ENCODE measurements around the gene ANGPTL5. TPM values are rescaled to one million over a fixed set of nuclear protein-coding genes. Genes with fewer than 3 reads are reported as not detected.

ANGPTL5 gene
- total RNA-seq, 1 experiment from 2014 or later: not detected

DNA sequence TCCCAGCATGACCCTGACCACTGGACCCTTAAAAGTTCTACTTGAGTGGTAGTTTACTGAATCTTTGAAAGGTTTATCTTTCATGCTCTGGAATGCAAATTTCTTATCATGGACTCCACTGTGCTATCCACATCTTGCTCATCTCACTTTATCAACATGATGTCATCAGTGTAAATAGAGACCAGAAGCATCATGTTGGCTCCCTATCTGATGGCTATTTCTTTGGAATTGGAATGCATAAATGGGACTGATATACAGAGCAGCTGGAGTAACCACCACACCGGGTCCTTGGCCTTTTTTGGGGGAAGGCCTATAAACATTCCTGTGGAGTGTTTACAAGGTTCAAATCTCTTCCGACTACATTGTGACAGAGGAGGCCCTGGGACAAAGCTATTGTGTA is 75.6 kb downstream of the ANGPTL5 start:
- no TSS peak for BruUV-seq (replicated peaks)
- intact Hi-C loops (cut with micrococcal nuclease; ENCODE audit: unreplicated experiment) (no loop called here), in situ Hi-C loops (cut with HindIII; ENCODE audit: low pct_unique_long_range_greater_than_20kb, low sequenced_read_pairs) (no loop called here)
- DNase-seq (ENCODE audit: low read depth, low spot score): no peak
- no peaks in the 10 kb centered on the region for H3K9me3 ChIP-seq (ENCODE audit: control insufficient read depth, insufficient read depth, low read depth, low read length)
- no peak overlapping the region for H3K27ac ChIP-seq (ENCODE audit: low read length)
- no peak overlapping the region for H3K4me3 ChIP-seq (ENCODE audit: low read depth in 2 of 2, low read length in 2 of 2)
- H3K27me3 ChIP-seq (ENCODE audit: control insufficient read depth, insufficient read depth, low read length): 0 out of 2 replicates have a peak, but pooled peaks cover 3% of the 10 kb centered on the region
- H3K36me3 ChIP-seq (ENCODE audit: control insufficient read depth, insufficient read depth, low read length): no peaks in the 10 kb centered on the region
- no peak for ATAC-seq
- ChIA-PET POLR2A (no interaction called here), CTCF (no interaction called here)
- TF ChIP-seq TCF7L2 (IDR thresholded peaks at IDR 0.05; ENCODE audit: low read depth, low read length): no peak
- TF ChIP-seq POLR2AphosphoS5 (IDR thresholded peaks at IDR 0.05; ENCODE audit: low read depth, low read length): no peak
- TF ChIP-seq, protein P1, sequence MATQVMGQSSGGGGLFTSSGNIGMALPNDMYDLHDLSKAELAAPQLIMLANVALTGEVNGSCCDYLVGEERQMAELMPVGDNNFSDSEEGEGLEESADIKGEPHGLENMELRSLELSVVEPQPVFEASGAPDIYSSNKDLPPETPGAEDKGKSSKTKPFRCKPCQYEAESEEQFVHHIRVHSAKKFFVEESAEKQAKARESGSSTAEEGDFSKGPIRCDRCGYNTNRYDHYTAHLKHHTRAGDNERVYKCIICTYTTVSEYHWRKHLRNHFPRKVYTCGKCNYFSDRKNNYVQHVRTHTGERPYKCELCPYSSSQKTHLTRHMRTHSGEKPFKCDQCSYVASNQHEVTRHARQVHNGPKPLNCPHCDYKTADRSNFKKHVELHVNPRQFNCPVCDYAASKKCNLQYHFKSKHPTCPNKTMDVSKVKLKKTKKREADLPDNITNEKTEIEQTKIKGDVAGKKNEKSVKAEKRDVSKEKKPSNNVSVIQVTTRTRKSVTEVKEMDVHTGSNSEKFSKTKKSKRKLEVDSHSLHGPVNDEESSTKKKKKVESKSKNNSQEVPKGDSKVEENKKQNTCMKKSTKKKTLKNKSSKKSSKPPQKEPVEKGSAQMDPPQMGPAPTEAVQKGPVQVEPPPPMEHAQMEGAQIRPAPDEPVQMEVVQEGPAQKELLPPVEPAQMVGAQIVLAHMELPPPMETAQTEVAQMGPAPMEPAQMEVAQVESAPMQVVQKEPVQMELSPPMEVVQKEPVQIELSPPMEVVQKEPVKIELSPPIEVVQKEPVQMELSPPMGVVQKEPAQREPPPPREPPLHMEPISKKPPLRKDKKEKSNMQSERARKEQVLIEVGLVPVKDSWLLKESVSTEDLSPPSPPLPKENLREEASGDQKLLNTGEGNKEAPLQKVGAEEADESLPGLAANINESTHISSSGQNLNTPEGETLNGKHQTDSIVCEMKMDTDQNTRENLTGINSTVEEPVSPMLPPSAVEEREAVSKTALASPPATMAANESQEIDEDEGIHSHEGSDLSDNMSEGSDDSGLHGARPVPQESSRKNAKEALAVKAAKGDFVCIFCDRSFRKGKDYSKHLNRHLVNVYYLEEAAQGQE (IDR thresholded peaks at IDR 0.05; ENCODE audit: insufficient read depth in 1 of 2, low read depth in 2 of 2, low read length in 1 of 2): no peak
- TF ChIP-seq, protein P2, sequence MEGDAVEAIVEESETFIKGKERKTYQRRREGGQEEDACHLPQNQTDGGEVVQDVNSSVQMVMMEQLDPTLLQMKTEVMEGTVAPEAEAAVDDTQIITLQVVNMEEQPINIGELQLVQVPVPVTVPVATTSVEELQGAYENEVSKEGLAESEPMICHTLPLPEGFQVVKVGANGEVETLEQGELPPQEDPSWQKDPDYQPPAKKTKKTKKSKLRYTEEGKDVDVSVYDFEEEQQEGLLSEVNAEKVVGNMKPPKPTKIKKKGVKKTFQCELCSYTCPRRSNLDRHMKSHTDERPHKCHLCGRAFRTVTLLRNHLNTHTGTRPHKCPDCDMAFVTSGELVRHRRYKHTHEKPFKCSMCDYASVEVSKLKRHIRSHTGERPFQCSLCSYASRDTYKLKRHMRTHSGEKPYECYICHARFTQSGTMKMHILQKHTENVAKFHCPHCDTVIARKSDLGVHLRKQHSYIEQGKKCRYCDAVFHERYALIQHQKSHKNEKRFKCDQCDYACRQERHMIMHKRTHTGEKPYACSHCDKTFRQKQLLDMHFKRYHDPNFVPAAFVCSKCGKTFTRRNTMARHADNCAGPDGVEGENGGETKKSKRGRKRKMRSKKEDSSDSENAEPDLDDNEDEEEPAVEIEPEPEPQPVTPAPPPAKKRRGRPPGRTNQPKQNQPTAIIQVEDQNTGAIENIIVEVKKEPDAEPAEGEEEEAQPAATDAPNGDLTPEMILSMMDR (IDR thresholded peaks at IDR 0.05): no peak
- TF ChIP-seq SIN3A (IDR thresholded peaks at IDR 0.05; ENCODE audit: borderline replicate concordance, insufficient read depth, low read depth, low read length): no peak
- no peaks in the 10 kb centered on the region for H3K4me1 ChIP-seq (ENCODE audit: control insufficient read depth, insufficient read depth, low read length)

Other genes starting within 250 kb of the ANGPTL5 start
- gene CEP126, start 1.5 kb downstream of the ANGPTL5 start, total RNA-seq (2021; ENCODE audit: unreplicated experiment): 6.6 TPM
- gene CFAP300, start 130.9 kb upstream of the ANGPTL5 start, total RNA-seq (2021; ENCODE audit: unreplicated experiment): 6.4 TPM
- gene YAP1, start 193.9 kb upstream of the ANGPTL5 start, total RNA-seq (2021; ENCODE audit: unreplicated experiment): 158 TPM